GM21447 (cell line): ENCODE results near the gene LPCAT1.

Experiments used
- ATAC-seq: cut with Tn5 transposase; IDR thresholded peaks from one replicate; pipeline ENCODE4 v1.9.1; 2021; ENCODE audit not compliant: unreplicated experiment

Gene LPCAT1

DNA sequence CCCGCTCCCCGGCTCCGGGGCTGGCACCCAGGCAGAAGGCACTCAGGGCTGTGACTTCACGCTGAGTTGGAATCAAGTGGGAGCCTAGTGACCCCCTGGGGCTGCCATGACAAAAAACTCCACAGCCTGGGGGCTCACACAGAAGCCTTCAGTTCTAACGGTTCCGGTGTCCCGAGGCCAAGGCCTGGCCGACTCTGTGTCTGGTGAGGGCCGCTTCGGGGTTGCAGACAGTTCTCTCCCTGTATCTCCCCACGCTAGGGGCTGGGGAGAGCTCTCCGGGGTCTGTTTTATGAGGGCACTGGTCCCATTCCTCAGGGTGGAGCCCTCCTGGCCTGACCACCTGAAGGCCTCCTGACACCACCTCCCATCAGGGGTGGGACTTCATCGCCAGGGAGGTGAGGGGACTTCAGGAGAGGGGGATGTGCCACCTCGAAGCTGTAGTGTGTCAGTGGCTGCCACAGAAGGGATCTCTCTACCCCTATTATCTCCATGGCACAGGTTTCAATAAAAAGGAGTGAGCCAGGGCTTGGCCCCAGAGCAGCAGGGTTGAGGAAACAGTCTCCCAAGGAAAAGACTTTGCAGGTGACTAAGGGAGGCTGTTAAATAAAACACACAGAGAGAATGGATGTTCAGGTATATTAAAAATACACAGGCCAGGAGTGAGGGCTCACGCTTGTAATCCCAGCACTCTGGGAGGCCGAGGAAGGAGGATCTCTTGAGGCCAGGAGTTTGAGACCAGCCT lies 77.0 kb downstream of the LPCAT1 start:
- ATAC-seq = no peak

DNA sequence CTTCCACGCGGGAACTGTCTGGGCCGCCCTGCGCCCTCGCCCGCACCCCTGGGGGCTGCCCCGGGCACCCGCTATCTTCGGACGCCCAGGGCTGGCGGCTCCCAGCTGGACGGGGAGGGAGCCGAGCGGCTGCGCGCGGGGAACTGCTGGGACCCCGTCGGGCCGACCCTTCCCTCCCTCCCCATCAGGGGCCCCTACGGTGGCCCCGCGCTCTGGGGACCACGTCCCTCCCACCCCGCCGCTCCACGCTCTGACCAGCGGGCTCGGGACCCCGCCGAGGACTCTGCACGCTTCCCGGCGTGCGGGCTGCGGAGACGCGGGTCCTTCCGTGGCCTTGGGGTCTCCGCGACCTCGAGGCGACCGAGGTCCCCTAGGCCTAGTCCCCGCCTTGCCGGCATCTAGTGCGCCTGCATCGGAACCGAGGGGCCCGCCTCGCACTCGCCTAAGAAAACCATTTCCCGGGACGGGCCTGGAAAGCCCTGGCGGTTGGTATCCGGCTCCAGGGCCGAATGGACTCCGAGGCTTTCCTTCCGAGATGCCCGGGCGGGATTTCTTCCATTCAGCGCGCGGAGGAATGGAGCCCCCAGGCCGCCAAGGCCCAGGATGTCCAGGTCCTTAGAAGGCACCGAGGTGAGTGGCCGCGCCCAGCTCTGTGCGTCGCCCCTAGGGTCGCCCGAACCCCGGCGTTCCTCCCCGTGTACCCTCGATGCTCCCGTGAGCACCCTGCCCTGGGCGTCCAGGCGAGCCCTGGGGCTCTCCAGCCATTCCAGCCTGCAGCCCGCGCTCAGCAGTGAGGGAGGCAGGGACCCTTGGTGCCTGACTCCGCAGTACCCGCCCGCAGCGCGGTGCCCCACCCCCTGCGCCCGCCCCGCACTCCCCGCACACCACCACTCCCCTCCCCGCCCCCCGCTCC lies 77.8 kb downstream of the LPCAT1 start:
- ATAC-seq = no peak

DNA sequence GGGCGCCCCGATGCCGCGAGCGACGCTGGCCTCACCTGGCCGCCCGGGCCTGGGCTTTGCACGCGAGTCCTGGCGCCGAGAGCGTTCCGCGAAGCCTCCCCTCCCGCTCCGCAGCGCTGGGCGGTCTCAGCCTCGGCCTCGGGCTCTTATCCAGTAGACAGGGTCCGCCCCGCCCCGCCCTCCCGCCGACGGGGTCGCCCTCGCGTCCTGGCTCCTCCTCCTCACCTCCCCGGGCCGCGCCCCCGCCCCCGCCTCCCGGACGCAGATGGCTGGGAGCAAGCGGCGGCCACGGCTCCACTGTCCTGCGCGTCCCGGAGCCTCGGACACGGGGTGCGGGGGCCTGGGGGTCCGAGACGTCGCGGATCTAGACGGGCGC lies 78.5 kb downstream of the LPCAT1 start, which contains the start of gene SLC6A3:
Gene SLC6A3 (minus strand): TSS at position 128 of the 376 bp plus-strand sequence. CDS start 2,243 bp downstream, outside the sequence.
- ATAC-seq = no peak

DNA sequence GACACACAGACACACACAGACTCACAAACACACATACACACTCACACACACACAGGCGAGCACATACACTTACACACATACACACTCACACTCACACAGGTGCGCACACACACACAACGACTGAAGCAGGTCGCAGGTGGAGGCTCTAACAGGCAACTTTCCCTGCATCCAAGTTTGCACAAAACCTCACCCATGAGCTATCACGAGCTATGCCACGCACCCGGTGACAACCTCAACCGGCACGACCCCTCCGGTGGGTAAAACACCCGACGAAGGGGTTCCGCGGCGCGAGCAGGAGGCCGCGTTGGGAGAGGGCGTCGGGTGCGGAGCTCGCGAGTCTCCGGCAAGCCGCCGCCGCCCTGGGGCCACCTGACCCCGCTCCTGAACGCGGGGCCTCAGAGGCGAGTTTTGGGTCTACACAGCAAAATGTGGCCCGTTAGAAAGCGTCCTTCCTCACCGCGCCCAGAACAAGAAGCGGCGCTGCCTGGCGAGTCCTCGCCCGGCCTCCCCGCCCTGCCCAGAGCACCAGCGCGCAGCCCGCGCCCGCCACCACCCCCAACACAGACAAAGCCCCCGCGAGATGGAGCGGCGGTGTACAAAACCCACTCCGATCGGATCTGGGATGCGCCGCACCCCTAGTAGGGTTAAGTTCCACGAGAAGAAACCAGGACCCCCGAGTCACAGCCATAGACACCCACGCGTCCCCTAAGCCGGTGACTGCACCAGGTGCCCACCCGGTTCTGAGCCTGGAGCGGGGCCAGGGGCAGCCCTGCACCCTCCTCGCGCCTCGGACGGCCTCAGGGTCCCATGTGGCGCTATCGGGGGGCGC lies 79.2 kb downstream of the LPCAT1 start:
- ATAC-seq = no peak

DNA sequence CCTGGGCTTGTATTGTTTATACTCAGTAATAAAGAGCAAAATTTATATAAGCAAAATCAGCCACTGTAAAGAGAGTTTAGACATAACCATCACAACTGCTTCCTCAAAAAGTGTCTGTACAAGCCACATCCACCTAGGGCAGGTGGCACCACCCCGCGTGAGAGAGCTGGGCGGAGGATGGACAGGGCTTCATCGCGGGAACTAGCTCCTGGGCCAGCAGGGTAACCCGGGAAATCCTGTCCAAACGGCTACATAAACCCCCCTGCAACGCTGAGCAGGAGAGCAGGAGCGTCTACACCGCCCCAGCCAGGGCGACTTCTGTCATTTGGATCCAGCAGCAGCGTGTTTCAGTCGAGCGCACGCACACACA lies 79.8 kb downstream of the LPCAT1 start:
- ATAC-seq = no peak

DNA sequence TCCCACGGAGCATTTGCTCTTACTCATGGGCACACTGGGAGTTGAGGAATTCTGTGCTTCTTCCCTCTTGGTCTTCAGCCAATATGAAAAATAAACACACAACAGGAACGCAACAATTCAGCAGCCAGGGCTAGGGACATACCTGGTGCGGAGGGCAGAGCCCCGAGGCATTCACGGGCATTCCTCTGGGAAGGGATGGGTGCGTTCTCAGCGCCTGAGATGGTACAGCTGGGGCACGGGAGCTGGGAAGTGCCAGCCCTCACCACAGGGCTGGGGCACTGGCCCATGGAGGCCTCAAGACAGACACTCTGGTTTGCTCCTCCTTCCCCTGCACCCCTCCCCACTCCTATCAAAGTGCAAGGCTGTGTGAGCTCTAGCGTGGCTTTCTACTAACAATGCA lies 80.6 kb downstream of the LPCAT1 start:
- no peak for ATAC-seq

DNA sequence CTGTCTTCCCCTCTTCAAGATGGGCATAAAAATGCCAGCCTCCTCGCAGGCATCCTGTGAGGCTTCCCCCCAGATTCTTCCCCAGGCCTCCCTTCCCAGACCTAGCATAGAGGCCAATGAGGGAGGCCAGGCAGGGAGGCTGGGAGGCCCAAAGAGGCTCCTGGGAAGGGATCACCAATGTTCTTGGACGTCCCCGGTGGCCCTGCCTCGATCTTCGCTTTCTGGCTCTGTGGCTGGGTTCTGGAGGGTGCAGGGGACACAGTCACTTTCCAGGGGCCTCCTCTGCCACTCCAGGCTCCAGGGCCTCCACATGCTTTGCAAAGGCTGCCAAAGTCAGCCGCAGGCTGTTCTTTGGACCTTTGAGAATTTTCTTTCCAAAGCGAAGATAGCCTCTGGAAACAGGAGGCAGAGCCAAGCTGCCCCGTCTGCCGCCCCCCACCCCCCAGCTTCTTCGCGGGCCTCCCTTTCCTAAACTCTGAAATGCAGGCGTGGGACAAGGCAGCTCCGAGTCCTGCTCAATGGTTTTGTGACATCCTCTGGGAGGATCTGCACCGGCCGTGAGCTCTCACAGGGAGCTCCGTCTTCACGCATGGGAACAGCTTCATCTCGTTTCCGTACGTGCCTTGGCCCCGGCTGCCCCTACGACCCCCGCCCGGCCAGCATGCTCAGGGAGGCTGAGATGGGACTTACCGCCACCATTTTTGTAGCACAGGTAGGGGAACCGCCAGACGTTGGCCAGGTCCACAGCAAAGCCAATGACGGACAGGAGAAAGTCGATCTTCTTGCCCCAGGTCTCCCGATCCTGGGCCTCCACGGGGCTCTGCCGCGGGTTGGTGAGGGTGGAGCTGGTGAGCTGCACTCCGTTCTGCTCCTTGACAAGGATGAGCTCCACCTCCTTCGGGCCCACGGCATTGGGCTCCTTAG lies 81.3 kb downstream of the LPCAT1 start:
- ATAC-seq = no peak

DNA sequence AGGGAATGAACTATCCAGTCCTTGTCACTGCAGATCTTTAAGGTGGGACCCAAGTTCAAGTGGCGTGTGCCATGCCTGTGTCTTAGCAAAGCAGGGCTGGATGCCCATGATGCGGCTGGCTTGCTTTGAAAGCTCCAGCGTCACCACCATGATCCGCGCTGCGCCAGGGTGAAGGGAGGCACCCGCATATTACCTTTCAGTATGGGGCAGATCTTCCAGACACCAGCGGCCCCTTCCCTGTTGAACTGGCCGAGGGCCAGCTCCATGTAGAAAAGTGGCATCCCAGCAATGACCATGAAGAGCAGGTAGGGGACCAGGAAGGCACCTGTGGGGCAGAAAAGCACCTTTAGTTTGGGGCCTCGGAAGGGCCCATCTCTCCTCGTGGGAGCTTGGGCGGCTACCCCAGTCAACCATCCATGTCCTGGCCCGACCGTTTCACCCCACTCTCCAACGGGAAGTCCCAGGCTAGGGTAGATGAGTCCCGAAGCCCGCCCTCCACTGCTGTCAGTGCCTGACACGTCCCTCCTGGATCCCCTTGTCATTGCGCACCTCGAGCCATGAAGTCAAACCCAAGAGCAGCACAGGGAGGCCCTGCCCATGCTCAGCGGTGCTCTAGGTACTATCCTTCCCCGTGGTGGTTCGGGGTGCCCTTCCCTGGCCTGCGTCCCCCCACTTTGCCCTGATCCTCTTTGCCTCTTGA lies 82.4 kb downstream of the LPCAT1 start:
- no peak for ATAC-seq

DNA sequence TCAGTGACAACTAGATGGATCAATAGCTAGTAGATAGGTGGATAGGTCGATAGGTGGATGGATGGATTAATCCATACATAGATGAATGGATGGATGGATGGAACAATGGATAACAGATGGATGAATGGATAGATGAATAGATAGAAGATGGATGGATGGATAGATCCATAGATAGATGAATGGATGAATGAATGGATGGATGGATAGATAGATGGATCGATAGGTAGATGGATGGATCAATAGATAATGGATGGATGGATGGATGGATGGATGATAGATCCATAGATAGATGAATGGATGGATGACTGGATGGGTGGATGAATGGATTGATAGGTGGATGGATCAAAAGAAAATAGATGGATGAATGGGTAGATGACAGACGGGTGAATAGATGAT lies 83.7 kb downstream of the LPCAT1 start:
- no peak for ATAC-seq

DNA sequence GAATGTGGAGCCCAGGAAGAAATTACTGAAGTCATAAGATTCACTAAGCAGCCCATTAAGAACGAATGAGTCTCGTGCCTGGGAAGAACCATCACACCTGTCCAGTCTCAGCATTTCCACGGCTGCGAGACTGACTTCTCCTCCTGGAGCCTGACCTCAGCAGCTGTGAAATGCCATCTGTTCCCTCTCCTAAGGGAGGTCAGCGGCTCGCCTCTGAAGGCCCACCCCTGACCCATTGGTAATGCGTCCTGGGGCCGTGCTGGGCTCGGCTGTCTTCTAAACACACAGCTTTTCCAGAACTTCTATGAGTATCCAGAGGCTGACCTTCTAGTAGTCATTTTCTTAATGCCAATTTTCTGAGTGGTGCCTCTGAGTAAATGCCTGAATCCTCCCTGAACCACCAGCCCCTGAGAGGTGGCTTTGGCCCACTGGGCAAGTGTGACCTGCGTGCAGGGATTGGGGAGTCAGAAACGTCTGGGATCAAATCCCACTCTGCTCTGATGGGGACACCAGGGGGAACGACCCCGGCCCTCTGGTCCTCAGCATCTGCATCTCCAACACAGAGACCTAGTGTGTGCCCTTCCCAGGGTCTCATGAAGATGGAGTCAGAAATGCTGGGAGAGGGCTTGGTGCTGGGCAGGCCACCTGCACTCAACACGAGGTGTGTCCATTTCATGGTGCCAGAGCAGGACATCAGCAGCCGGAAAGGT lies 84.2 kb downstream of the LPCAT1 start:
- ATAC-seq = no peak

DNA sequence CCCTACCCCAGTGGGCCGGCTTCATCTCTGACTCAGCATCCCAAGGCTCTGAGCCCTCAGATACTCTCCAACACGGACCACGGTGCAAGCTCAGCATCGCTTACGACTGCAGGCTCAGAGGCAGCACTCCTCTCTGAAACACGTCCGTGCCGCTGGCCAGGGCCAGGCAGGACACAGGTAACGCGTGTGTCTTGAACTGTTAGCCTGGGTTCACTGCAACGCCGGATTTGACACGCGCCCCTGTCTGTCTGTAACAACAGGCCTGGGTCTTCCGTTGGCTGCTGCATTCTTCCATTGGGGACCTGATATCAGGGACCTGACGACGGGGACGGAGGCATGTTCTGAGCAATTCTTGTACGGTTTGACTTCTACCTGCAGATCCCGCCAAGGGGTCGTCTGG lies 84.9 kb downstream of the LPCAT1 start:
- no peak for ATAC-seq

DNA sequence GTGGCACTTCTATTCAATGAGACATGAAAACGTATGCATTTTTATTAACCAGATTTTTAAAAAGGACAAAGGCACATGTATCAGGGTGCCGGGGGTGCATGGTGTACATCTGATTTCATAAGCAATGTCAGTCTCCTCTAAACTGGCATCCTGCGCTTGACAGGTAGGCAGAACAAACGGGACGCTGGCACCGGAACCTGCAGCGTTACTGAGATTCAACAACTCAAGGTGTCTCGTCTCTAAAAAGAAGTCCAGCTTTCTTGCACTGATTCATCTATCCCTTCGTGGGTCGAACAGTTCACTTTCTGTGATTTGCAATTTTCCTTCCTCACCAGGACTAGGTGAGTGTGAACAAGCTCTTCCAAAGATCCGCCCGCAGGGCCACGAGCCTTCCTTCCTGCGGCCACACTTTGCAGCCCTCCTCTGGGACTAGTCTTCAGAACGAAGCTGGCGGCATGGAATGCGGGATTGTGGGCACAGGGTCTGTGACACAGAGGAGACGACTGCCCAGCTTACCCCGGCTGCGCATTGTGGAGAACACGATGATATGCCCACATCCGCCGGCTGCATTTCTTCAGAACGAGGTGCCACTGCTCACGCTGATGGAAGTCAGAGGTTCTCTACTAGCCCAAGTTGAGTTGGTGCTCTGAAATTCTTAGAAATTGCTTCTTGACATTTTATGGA lies 85.7 kb downstream of the LPCAT1 start:
- ATAC-seq = no peak

DNA sequence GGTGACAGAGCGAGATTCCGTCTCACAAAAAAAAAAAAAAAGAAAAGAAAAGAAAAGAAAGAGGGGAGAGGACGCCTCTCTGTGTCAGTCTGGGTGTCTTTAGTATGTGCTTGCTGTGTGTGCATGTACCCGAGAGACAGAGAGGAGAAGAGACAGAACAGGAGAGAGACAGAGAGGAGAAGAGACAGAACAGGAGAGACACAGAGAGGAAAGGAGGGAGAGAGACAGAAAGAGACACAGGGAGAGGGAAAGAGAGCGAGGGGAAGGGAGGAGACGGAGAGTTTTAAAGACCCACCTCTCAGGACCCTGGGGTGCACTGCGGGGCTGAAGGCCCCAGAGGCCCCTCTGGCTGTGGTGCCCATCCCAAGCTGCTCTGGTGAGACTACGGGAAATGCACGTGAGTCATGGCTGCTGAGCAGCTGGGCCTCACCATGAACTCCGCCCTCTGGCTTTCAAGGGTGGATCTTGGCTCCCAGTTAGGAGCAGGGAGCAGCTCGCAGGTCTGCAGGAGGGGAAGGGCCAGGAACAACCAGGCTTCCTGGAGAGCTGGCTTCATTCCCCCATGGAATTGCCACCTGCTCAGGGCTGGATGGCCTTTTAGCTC lies 86.4 kb downstream of the LPCAT1 start:
- no peak for ATAC-seq

DNA sequence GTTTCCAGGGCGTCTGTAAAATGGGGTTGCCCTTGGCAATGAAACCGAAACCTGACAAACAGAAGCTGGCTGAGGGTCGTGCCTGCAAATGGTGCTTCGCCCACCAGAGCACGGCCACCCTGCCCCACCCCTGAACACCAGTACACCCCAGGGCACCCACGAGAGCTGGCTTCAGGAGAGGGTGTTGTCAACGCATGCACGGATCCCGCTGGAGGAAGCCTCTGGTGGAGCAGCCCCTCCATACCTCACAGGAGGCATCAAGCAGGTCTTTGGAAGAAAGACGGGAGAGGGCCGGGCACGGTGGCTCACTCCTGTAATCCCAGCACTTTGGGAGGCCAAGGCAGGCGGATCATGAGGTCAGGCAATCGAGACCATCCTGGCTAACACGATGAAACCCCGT lies 87.1 kb downstream of the LPCAT1 start:
- ATAC-seq = no peak

DNA sequence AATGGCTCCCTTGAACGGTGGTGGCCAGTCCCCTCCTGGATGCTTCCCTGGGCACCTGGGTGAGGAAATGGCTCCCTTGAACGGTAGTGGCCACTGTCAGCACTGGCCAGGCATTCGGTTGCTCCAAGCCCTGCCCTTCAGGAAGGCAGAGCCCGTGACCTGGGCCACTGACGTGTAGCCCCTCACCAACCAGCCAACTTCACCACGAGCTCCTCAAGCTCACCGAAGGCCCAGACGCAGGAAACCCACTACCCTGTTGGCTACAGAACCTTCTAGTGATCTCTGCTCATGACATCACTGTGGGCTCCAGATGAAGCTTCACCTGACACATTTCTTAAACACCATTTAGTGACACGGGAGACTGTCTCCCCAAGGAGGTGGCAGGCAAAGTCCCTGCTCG lies 87.7 kb downstream of the LPCAT1 start:
- no peak for ATAC-seq

DNA sequence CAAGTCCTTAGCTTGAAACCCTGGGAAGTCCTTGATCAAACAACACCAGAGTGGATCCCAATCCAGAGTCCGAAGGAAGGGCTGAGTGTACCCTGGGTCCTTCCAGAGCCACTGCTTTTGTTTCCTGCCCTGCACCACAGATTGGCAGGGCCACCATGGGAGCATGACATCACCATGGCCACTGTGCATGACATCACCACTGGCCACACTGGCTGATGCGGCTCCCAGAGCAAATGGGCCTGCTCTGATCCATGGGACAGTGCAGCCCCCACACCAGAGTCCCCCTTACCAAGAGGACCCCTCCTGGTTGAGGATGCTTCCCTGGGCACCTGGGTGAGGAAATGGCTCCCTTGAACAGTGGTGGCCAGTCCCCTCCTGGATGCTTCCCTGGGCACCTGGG lies 88.4 kb downstream of the LPCAT1 start:
- ATAC-seq = no peak

DNA sequence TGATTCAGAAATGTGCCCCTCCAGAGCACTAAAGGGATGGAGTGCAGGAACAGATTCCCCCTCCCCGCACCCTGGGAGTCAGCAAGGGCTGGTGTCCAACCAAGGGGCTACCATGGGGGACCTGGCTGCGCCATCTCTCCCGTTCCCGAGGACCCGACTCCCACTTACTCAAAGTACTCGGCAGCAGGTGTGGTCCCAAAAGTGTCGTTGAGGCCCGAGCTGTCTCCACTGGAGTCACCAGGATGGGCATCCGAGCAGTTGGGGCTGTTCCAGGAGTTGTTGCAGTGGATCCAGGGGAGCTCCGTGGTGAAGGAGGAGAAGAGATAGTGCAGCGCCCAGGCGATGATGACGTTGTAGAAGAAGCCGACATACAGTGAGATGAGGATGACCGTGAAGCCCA lies 91.5 kb downstream of the LPCAT1 start:
- ATAC-seq = no peak

DNA sequence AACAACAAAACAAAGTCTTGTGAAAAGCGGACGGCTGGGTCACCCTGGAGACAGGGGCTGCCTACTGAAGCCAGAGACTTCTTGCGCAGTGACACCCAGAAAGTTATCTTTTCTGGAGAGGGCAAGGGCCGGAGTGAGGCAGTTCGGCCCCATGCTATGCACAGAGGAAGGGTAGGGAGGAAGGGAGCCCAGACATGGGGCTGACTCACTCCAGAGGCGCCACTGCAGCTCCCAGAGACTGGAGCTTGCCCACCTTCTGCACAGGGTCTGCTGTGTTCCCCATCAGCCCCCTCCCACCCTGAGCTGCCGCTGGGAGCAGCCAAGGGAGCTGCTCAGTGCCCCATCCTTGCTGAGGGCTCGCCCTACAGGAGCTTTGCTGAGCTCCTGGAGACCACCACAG lies 91.9 kb downstream of the LPCAT1 start:
- no peak for ATAC-seq
